DLD1 (cell line): Measurements from ENCODE around the gene RXFP2.

Source experiments
- in situ Hi-C: cut with HindIII; loops from 2 replicates; pipeline ENCODE4 v1.10.0; 2017; ENCODE audit warnings: low sequenced_read_pairs

The RXFP2 gene

GRCh38 chr13:31765138-31765785, 25.9 kb downstream of the RXFP2 start:
- in situ Hi-C loops: no loop called here

DNA sequence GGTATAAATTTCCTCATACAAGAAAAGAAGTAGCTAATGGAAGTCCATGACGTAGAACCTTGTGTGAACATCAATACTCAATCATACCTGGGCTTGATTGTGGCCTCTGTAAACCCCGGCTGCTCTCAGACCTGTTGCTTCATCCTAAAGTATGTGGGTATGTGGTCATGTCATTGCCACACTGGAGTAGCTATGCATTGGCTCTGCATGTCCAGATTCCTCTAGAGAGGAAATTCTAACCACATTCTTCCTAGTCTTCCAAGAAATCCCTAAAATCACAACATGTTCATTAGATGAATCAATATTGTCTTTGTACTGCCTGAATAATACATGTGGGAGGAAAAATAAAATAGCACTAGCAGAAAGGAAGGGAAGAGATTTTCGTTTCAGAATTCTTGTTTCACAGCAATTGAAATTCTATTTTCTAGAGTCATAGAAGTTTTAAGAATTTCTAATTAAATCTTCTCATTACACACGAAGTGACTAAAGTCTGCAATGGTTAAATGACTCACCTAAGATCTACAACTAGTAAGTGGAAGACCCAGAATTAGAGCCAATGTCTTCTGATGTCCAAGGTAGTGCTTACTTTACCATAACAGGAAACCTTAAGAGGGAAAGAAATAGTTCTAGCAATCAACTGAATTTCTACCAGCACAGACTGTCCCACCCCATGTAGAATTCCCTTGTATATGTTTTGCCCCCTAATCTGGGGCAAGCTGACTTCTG, 28.0 kb downstream of the RXFP2 start:
- in situ Hi-C loops: no loop called here

DNA sequence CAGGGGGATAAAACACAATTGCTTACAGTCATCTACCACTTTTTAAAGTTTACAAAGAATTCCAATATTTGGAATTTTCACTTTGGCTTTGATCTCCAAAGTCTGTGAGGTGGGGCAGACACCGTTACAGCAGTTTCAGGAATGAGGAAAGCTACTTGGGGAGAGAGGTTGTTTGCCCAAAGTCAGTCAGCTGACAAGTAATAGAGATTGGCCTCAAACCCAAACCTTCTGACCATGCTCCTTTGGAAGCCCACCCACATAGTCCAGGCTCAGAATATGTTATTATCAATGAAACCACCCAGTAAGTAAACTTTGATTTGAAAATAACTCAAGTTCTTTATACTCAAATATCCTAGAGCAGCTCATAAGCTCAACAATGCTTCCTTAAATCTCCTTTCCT, 29.0 kb downstream of the RXFP2 start:
- in situ Hi-C loops: no loop called here

DNA sequence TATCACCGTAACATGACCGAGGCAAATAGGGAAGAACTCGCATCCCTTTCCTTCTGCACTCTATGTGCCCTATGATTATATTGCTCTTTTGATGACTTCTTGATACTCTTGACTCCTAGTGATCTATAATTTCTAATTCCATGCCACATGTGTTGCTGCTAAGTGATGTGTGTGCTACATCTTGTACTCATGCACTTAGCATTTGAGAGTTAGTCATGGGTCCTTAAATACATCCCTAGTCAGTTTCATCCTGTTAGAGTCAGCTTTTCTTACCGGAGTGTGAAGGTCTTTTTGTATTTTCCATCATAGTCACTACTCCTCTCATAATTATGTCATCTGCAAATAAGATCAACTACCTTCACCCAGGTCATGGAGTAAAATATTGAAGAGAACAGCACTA, 30.2 kb downstream of the RXFP2 start:
- in situ Hi-C loops: no loop called here

DNA sequence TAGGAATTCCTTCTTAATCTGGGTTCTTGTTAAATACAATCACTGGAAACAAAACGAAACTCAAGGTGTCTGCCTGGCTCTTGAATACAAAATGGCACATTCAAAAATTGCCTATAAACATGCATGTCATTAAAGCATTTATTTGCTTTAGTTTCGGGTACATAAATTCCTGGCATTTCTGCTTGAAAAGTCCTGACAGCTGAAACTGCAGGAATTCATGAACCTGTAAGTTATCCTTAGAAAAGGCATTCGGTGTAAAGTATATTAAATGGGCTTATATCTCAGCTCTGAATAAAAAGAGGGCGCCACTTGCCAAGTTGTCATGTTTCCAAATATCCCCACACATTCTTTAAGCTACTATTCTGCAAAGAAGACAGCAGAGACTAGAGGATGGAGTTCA, 32.9 kb downstream of the RXFP2 start:
- in situ Hi-C loops: no loop called here

DNA sequence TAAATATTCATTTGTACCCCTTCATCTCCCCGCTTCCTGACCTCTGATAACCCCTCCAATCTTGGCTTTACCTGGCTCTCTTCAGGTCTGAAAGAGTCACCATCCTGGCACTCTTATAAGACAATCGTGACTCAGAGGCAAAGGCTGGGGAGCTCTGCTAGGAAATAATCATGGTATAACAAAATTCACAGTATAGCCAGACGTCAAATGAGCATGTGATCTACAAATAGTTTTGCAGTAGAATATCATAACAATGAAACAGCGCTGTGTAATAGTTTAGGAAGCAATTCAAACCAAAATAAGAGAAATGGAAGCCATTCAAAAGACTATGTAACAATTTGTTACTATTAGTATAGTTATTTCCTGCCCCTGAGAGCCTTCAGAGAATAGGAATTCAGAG, 34.2 kb downstream of the RXFP2 start:
- in situ Hi-C loops: no loop called here

GRCh38 chr13:31774186-31774750, 34.9 kb downstream of the RXFP2 start:
- in situ Hi-C loops: no loop called here

- in situ Hi-C loops: no loop called here
Observed at GRCh38 chr13:31775148-31775547, 35.8 kb downstream of the RXFP2 start.

- in situ Hi-C loops: no loop called here
Observed at GRCh38 chr13:31775686-31776085, 36.4 kb downstream of the RXFP2 start.

DNA sequence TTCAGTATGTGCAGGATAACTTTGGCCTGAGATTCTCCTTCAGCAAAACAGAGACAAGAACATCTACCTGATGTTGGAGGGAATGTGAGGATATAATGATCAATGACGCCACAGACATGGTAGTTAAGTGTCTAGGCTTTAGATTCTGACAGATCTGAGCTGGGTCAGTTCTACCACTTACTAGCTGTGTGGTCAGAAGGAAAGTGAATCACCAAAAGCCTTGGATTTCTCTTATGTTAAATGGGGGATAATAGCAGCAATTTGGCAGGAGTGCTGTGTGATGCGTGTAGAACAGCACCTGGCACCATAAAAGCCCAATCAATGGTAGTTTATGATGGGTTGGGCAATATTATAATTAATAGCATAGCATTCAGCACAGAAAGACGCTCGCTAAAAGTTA, 41.7 kb downstream of the RXFP2 start:
- in situ Hi-C loops: no loop called here

DNA sequence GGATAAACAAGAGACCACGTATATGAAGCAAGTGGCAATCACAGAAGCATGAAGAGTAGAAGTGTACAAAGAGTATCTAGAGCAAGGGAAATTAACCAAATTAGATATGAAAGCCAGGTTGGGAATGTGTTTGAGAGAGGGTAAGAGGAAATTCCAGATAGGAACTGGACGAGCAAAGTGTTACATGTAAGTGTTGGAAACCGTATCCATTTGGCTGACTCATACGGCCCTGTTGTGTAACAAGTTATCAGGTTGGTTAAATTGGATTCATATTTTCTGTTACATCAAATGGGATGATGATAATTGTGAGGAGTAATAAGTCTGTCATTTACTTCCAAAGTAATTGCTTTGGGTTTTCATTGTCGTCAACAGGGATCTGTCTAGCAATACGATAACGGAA, 46.7 kb downstream of the RXFP2 start:
- in situ Hi-C loops: no loop called here

DNA sequence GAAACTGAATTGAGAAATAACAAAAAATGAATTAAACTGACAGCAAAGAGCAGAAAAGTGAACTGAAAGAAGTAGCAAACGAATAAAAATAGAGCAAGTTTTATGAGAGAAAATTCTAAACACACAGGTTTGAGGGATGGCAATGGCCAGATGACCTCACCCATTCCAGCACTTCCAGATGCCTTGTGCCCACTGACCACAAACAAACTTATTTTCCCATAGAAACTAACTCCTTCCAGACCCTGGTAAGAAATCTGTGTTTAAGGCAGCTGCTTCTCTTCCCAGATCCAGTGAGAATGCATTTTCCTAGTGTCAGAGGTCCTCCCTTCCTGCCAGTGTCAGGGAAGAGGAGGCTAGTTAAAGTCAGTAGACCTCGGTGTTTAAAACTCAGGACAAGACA, 51.7 kb downstream of the RXFP2 start:
- in situ Hi-C loops: no loop called here

DNA sequence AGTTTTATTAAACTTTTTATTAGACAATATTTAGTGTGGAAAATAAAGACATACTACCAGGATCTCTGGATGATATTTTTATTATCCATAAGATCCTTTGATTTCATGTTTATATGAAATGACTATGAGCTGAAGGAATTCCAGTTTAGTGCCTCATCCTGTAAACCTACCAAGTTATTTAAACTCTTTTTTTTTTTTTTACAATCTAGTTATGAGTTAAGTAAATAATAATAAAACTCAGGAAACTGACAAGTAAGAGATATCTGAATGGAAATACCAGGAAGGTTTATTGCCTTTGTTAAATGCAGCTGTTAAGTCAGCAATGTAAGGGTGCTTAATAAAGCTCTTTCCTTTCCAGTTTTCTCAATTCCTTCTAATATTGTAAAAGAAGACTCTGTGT, 53.9 kb downstream of the RXFP2 start:
- in situ Hi-C loops: no loop called here

DNA sequence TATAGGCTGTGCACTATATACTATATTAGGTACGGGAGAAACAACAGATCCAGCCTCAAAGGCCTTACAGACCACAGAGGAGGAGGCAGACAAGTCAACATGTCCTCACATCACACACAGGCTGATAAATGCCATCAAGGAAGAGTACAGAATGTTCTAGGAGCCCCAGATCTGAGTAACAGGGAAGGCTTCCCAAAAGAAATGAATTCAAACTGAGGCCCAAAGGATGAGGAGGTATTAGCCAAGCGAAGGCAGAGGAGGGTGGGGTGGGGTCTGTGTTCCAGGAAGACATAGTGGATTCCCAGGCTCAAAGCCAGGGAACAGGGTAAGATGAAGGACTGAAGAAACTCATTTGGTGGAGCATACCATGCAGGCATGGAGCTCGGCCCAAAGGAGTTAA, 55.1 kb downstream of the RXFP2 start:
- in situ Hi-C loops: no loop called here

DNA sequence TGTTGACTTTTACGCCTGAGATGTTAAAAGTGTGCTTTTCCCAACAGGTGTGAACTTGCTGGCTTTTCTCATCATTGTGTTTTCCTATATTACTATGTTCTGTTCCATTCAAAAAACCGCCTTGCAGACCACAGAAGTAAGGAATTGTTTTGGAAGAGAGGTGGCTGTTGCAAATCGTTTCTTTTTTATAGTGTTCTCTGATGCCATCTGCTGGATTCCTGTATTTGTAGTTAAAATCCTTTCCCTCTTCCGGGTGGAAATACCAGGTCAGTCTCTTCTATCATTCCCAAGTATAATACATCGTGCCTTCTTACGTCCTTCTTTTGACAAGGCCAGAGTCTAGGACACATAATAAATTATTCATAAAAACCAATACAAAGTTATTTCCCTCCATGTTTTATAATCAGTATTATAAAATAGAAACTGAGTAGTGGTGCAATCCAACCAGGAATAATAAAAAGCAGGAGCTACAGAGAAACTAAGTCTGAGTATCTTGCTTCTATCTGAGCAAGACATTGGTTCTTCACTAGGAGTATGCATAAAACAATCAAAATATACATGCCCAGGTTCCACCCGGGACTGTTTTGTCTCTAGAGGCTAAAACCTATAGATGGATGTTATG, 57.9 kb downstream of the RXFP2 start:
- in situ Hi-C loops: no loop called here

DNA sequence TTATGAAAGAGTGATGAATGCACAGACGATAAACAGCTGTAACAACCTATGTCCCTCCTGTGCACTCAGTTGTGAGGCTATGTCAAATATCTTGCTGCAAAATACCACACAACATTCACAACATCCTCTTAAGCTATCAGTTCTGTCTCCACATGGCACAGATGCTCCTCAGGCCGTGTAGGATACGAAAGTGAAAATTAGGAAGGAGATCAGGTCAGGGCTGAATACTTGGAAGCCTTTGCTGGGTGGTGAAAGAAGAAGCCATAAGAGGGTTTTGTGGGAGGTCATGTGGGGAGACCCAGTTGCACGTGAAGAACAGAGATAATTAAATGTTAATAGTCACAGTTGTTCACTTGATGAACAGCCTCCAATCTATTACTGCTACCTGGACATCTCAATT, 58.9 kb downstream of the RXFP2 start:
- in situ Hi-C loops: no loop called here

DNA sequence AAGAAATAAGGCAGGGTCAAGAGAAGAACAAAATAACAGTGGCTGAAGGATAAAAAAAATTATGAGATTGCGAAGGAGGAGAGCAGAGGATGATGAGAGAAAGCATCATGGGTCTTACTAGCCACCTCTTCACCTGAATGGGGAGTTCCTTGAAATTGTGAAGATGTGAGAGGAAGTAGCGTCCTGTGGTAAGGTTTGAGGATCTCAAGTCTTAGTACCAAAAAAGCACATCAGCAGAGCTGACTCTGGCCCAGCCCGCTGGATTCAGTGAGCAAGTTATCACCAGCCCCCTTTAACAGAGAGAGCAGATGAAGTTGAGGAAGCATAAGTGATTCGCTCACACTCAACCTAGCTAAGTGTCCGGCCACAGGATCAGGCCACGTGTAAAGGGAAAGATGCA, 61.8 kb downstream of the RXFP2 start:
- in situ Hi-C loops: no loop called here

DNA sequence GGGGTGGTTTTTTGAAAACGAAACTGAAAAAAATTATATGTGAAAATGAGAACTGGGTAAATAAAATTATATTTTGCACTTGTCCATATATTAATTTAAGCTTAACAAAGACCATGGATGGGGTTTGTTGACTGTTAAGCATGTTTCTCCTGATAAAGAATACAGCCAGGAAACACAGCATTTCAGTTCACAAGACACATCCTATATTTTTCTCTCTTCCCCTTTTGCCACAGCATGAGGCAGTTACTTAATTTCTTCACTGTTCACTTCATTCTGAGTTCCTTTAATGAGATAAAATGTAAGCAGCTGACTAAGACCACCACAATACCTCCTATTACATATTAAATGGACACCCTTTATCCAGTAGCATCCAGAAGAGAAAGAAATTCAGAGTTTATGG, 64.0 kb downstream of the RXFP2 start:
- in situ Hi-C loops: no loop called here

- in situ Hi-C loops: no loop called here
Observed at GRCh38 chr13:31805841-31806240, 66.5 kb downstream of the RXFP2 start.

GRCh38 chr13:31807090-31807541, 67.8 kb downstream of the RXFP2 start:
- in situ Hi-C loops: no loop called here

GRCh38 chr13:31814536-31814935, 75.2 kb downstream of the RXFP2 start:
- in situ Hi-C loops: no loop called here
